MCF 10A (cell line): ENCODE data around the gene HID1. TPM values are rescaled to one million over a fixed set of nuclear protein-coding genes. Genes with fewer than 3 reads are reported as not detected.
"Not testable (repeated sequence)": the region's sequence is repeated elsewhere in the genome, so short reads cannot be mapped to it uniquely, and the experiment has no call there.

ENCODE experiments used
- BruUV-seq: library from RNA; stranded (reverse); fragments of 400-500 nt; replicated peaks from 2 replicates; lab custom pipeline; 2021; lab: Mats Ljungman, UMichigan
- CTCF ChIA-PET: fragments of 300-600 bp; sonication (Branson Sonifier 250); formaldehyde crosslinking; extraction: SDS; loops from one replicate; lab custom pipeline; 2021; ENCODE audit warnings: antibody characterized with exemption, inconsistent platforms; lab: Yijun Ruan, JAX
- POLR2A ChIA-PET: fragments of 300-600, 350-650 bp; sonication (Branson Sonifier 250); formaldehyde crosslinking; extraction: SDS; loops from one replicate; lab custom pipeline; 2020; ENCODE audit warnings: antibody characterized with exemption, inconsistent platforms; lab: Yijun Ruan, JAX
- DNase-seq: peaks from one replicate; pipeline ENCODE4 v3.0.0-alpha.2; 2018; ENCODE audit not compliant: unreplicated experiment
- H3K27ac Mint-ChIP-seq: one replicate; pipeline ENCODE4 v1.8.0; 2022; ENCODE audit warnings: mild to moderate bottlenecking, low read depth, mixed read lengths; ENCODE audit not compliant: unreplicated experiment
- H3K27me3 Mint-ChIP-seq: one replicate; pipeline ENCODE4 v1.8.0; 2022; ENCODE audit warnings: mixed read lengths; ENCODE audit not compliant: insufficient read depth, unreplicated experiment
- H3K36me3 Mint-ChIP-seq: one replicate; pipeline ENCODE4 v1.8.0; 2022; ENCODE audit warnings: mild to moderate bottlenecking, moderate library complexity, mixed read lengths; ENCODE audit not compliant: insufficient read depth, unreplicated experiment
- H3K4me1 Mint-ChIP-seq: one replicate; pipeline ENCODE4 v1.8.0; 2022; ENCODE audit warnings: mixed read lengths; ENCODE audit not compliant: insufficient read depth, unreplicated experiment
- H3K4me3 Mint-ChIP-seq: one replicate; pipeline ENCODE4 v1.8.0; 2022; ENCODE audit warnings: mild to moderate bottlenecking, moderate library complexity, mixed read lengths; ENCODE audit not compliant: unreplicated experiment
- H3K9me3 Mint-ChIP-seq: one replicate; pipeline ENCODE4 v1.8.0; 2022; ENCODE audit warnings: mixed read lengths; ENCODE audit not compliant: unreplicated experiment
- intact Hi-C: fragments of 100-400 bp; cut with micrococcal nuclease; formaldehyde crosslinking; loops from 2 replicates; pipeline ENCODE4 v1.14.1; 2022
- total RNA-seq: library from RNA; stranded (reverse); gene quantifications from 2 replicates; pipeline ENCODE4 v1.2.3, GENCODE V29; 2022
- TF ChIP-seq, protein P1 (sequence below): fragments of 200-600 bp; IDR thresholded peaks from one replicate; pipeline ENCODE4 v1.8.0; 2022; ENCODE audit warnings: antibody characterized with exemption, mild to moderate bottlenecking; ENCODE audit not compliant: unreplicated experiment

Gene HID1
- total RNA-seq, 1 experiment from 2014 or later = 3.2 TPM

DNA sequence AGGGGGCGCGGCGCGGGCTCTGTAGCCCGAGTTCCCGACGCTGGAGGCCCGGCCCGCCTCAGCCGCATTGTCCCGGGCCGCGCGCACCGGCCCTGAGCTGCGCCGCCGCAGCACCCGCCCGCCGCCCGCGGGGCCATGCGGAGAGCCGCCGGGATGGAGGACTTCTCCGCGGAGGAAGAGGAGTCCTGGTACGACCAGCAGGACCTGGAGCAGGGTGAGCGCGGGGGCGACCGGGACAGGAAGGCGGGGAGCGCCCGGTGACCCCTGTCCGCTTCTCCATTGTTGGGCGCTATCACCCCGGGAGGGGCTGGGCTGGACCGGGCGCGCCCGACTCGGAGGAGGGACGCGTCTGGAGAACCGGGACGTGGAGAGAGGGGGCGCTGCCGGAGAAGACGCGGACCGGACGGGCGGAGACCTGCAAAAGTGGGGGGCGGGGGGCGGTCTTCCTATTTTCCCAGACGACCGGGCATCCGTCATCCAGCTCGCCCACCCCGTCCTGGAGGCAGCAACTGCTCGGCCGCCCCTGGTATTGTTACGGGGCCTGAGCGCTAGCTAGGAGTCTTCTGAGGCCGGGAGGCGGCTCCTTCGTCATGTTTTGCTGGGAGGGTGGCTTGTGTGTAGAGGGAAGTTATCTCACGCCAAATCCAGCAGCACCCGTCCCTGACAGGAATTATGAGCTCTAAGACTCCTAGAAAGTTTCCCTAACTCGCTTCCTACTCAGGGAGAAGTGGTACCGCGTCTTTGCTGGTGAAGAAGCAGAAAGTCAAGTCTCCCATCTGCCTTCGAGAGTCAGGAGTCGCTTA is 15.6 kb upstream of the HID1 start:
- ChIA-PET CTCF (interaction anchor here (0.6 to 3.2 kb wide), 13 partner anchors 11 to 1595 kb away, joined by 3 to 29 read pairs (median 4); partner anchors contain the start of genes ATP5PD, KCTD2 and MRPL58), POLR2A (interaction anchor here (0.5 to 10.4 kb wide), 24 partner anchors 10 to 933 kb away, joined by 3 to 228 read pairs (median 4); partner anchors contain the start of genes ATP5PD, FDXR, HID1 and KCTD2)
- H3K4me3 Mint-ChIP-seq = peak overlapping the region; percentile 78
- peaks cover 6% of the 10 kb centered on the region for H3K36me3 Mint-ChIP-seq
- DNase-seq = peak; percentile 56
- TF ChIP-seq, protein P1, sequence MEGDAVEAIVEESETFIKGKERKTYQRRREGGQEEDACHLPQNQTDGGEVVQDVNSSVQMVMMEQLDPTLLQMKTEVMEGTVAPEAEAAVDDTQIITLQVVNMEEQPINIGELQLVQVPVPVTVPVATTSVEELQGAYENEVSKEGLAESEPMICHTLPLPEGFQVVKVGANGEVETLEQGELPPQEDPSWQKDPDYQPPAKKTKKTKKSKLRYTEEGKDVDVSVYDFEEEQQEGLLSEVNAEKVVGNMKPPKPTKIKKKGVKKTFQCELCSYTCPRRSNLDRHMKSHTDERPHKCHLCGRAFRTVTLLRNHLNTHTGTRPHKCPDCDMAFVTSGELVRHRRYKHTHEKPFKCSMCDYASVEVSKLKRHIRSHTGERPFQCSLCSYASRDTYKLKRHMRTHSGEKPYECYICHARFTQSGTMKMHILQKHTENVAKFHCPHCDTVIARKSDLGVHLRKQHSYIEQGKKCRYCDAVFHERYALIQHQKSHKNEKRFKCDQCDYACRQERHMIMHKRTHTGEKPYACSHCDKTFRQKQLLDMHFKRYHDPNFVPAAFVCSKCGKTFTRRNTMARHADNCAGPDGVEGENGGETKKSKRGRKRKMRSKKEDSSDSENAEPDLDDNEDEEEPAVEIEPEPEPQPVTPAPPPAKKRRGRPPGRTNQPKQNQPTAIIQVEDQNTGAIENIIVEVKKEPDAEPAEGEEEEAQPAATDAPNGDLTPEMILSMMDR = no peak
- no TSS peak for BruUV-seq
- H3K9me3 Mint-ChIP-seq = no peaks in the 10 kb centered on the region
- peak overlapping the region; percentile 16 for H3K27ac Mint-ChIP-seq
- intact Hi-C loops = loop anchor here (2.0 kb wide), 1 partner anchor 45 kb away; no protein-coding TSS in a partner anchor
- peaks cover 21% of the 10 kb centered on the region for H3K4me1 Mint-ChIP-seq
- no peaks in the 10 kb centered on the region for H3K27me3 Mint-ChIP-seq

DNA sequence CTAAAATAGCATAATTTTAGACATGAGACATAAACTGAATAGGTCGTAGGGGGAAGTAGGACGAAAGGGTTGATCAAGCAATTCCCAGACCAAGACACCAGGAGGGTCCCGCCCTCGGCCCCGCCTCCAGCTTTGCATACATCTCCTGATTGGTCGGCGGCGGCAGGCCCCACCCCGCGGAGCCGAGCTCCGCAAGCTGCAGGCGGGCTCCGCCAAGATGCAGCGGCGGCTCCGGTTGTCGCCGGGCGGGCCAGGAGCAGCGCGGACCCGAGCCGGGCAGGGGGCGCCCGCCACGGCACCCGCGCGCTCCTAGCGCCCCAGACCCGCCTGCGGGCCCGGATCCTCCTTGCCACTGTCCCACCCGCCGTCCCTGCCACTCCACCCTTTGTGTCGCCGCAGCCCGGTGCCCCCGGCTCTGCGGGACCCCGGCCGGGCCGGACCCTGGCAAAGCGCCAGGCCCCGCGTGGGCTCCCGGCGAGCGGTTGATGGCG is 14.9 kb upstream of the HID1 start, which contains the start of gene CDR2L:
CDR2L (plus strand) TSS at position 215 of the 491 bp plus-strand sequence. CDS start 412 bp downstream, outside the sequence.
- Mint-ChIP-seq H3K27ac (peak within 1 kb of the TSS; percentile 16), H3K27me3 (no peaks in the 10 kb centered on the region), H3K4me1 (peaks cover 14% of the 10 kb centered on the region), H3K36me3 (peaks cover 6% of the 10 kb centered on the region), H3K9me3 (no peaks in the 10 kb centered on the region), H3K4me3 (peak within 1 kb of the TSS; percentile 78)
- TF ChIP-seq, protein P1 = no peak
- BruUV-seq = no TSS peak
- CTCF ChIA-PET = interaction anchor here (0.7 to 2.2 kb wide), 7 partner anchors 9 to 1594 kb away, joined by 3 to 11 read pairs (median 5); partner anchors contain the start of genes ATP5PD and KCTD2
- intact Hi-C loops = no loop called here
- peak; percentile 90 for DNase-seq
- POLR2A ChIA-PET = interaction anchor here (0.6 to 10.4 kb wide), 21 partner anchors 10 to 933 kb away, joined by 3 to 228 read pairs (median 5); partner anchors contain the start of genes ATP5PD, FDXR, HID1 and KCTD2

DNA sequence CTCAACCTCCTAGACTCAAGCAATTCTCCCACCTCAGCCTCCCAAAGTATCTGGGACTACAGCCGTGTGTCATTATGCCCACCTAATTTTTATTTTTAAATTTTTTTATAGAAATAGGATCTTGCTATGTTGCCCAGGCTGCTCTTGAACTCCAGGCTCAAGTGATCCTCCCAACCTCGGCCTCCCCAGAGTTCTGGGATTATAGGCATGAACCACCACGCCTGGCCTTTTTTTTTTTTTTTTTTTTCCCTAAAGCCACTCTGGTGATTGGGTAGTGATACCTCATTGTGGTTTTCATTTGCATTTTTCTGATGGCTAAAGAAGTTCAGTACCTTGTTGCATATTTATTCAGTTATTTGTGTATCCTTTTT is 13.6 kb upstream of the HID1 start:
- intact Hi-C loops = no loop called here
- POLR2A ChIA-PET = interaction anchor here (0.7 kb wide), 1 partner anchor 15 kb away, joined by 3 read pairs; no protein-coding TSS in a partner anchor
- no TSS peak for BruUV-seq
- Mint-ChIP-seq H3K36me3 (peaks cover 11% of the 10 kb centered on the region), H3K9me3 (no peaks in the 10 kb centered on the region), H3K4me1 (peaks cover 5% of the 10 kb centered on the region), H3K4me3 (no peak overlapping the region), H3K27ac (no peak overlapping the region), H3K27me3 (no peaks in the 10 kb centered on the region)
- CTCF ChIA-PET = no interaction called here
- no peak for DNase-seq
- TF ChIP-seq, protein P1 = no peak

DNA sequence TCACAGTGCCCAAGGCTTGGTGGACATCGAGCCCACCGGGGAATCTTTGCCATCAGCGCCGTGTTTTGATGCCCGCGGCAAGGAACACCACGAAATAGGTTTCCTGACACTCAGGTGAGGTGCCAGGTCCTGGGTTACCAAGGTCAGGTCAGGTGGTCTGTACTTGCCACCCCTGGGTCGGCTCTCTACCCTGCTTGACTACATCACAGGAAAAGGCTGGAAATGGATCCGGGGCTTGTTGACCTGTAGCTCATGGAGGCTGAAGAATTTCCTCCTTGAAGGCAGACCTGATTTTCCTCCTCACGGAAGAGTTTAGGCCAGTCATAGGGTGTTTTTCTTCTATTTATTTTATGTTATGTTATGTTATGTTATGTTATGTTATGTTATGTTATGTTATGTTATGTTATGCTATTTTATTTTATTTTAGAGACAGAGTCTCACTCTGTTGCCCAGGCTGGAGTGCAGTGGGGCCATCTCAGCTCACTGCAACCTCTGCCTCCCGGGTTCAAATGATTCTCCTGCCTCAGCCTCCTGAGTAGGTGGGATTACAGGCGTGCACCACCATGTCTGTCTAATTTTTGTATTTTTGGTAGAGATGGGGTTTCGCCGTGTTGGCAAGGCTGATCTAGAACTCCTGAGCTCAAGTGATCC is 10.2 kb upstream of the HID1 start:
- DNase-seq, intact Hi-C loops, H3K4me1 Mint-ChIP-seq, H3K36me3 Mint-ChIP-seq, H3K9me3 Mint-ChIP-seq, H3K27ac Mint-ChIP-seq, H3K27me3 Mint-ChIP-seq: not testable (repeated sequence)
- H3K4me3 Mint-ChIP-seq = peak overlapping the region; percentile 78
- ChIA-PET POLR2A (interaction anchor here (0.6 to 1.5 kb wide), 9 partner anchors 9 to 258 kb away, joined by 3 to 6 read pairs (median 3); partner anchors contain the start of gene HID1), CTCF (interaction anchor here (0.9 to 1.1 kb wide), 4 partner anchors 10 to 149 kb away, joined by 3 read pairs; partner anchors contain the start of genes HID1 and NT5C)
- BruUV-seq = TSS peak; percentile 51
